Measurements from ENCODE around the gene MYH11.

Gene MYH11

DNA sequence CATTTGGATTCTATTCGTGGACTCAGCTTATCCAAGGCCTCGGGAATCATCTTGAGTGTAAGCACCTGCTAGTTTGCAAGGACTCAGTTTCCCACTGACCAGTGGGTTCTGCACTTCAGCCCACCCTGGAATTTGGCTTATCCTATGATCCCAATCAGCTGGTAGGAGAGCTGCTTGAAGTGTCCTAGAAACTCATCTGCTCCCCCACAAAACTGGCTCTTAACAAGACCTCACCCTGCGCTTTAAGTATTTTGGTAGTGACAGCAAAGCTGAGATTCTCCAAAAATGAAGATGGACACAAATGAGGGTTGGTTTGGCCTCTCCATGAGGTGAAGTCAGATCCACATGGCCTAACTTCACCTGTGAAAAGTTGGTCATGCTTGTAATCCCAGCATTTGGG lies 149.5 kb downstream of the MYH11 start:
- Histone ChIP-seq H3K4me3 (ENCODE audit: low read depth, low read length, poor library complexity, severe bottlenecking) (no peak overlapping the region), H3F3A (ENCODE audit: insufficient read depth, low read length) (no peaks in the 10 kb centered on the region), H3K4me1 (ENCODE audit: insufficient read depth, low read length, severe bottlenecking) (no peaks in the 10 kb centered on the region), H3K9me3 (ENCODE audit: low read length) (no peaks in the 10 kb centered on the region), H3K27me3 (ENCODE audit: insufficient read depth, low read length) (no peaks in the 10 kb centered on the region), H3K4me2 (ENCODE audit: low read length) (no peak overlapping the region), H3K79me2 (ENCODE audit: insufficient read depth, low read length) (no peaks in the 10 kb centered on the region), H3K36me3 (ENCODE audit: insufficient read depth, low read length) (peaks cover 35% of the 10 kb centered on the region), H4K20me1 (ENCODE audit: insufficient read depth, low read length) (no peaks in the 10 kb centered on the region), H2AFZ (ENCODE audit: low read length) (no peak overlapping the region), H3K9ac (ENCODE audit: low read length) (no peak overlapping the region), H3K27ac (ENCODE audit: low read depth, low read length, poor library complexity, severe bottlenecking) (no peak overlapping the region), H3K9me2 (ENCODE audit: low read depth, low read length) (no peaks in the 10 kb centered on the region)
- no peak for TF ChIP-seq EZH2 (IDR thresholded peaks at IDR 0.05; ENCODE audit: borderline replicate concordance, low read length)
- TF ChIP-seq, protein P1, sequence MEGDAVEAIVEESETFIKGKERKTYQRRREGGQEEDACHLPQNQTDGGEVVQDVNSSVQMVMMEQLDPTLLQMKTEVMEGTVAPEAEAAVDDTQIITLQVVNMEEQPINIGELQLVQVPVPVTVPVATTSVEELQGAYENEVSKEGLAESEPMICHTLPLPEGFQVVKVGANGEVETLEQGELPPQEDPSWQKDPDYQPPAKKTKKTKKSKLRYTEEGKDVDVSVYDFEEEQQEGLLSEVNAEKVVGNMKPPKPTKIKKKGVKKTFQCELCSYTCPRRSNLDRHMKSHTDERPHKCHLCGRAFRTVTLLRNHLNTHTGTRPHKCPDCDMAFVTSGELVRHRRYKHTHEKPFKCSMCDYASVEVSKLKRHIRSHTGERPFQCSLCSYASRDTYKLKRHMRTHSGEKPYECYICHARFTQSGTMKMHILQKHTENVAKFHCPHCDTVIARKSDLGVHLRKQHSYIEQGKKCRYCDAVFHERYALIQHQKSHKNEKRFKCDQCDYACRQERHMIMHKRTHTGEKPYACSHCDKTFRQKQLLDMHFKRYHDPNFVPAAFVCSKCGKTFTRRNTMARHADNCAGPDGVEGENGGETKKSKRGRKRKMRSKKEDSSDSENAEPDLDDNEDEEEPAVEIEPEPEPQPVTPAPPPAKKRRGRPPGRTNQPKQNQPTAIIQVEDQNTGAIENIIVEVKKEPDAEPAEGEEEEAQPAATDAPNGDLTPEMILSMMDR (IDR thresholded peaks at IDR 0.05; ENCODE audit: low read length), result no peak

- no peaks in the 10 kb centered on the region for H3K79me2 ChIP-seq (ENCODE audit: insufficient read depth, low read length)
- TF ChIP-seq EZH2 (IDR thresholded peaks at IDR 0.05; ENCODE audit: borderline replicate concordance, low read length), result no peak
- no peaks in the 10 kb centered on the region for H3K9me2 ChIP-seq (ENCODE audit: low read depth, low read length)
- H3K9me3 ChIP-seq (ENCODE audit: low read length), result no peaks in the 10 kb centered on the region
- peaks cover 56% of the 10 kb centered on the region for H3K36me3 ChIP-seq (ENCODE audit: insufficient read depth, low read length)
- no peak overlapping the region for H3K27ac ChIP-seq (ENCODE audit: low read depth, low read length, poor library complexity, severe bottlenecking)
- no peaks in the 10 kb centered on the region for H3F3A ChIP-seq (ENCODE audit: insufficient read depth, low read length)
- H3K4me1 ChIP-seq (ENCODE audit: insufficient read depth, low read length, severe bottlenecking), result no peaks in the 10 kb centered on the region
- H2AFZ ChIP-seq (ENCODE audit: low read length), result no peak overlapping the region
- no peak overlapping the region for H3K9ac ChIP-seq (ENCODE audit: low read length)
- no peaks in the 10 kb centered on the region for H4K20me1 ChIP-seq (ENCODE audit: insufficient read depth, low read length)
- no peak overlapping the region for H3K4me3 ChIP-seq (ENCODE audit: low read depth, low read length, poor library complexity, severe bottlenecking)
- no peaks in the 10 kb centered on the region for H3K27me3 ChIP-seq (ENCODE audit: insufficient read depth, low read length)
- no peak overlapping the region for H3K4me2 ChIP-seq (ENCODE audit: low read length)
Observed at GRCh38 chr16:15705064-15705565, 151.7 kb downstream of the MYH11 start.

- no peak overlapping the region for H2AFZ ChIP-seq (ENCODE audit: low read length)
- H3K9me3 ChIP-seq (ENCODE audit: low read length), result no peaks in the 10 kb centered on the region
- TF ChIP-seq EZH2 (IDR thresholded peaks at IDR 0.05; ENCODE audit: borderline replicate concordance, low read length), result no peak
- TF ChIP-seq, protein P1 (IDR thresholded peaks at IDR 0.05; ENCODE audit: low read length), result peak; percentile 94
- H3K79me2 ChIP-seq (ENCODE audit: insufficient read depth, low read length), result no peaks in the 10 kb centered on the region
- no peaks in the 10 kb centered on the region for H3K27me3 ChIP-seq (ENCODE audit: insufficient read depth, low read length)
- no peak overlapping the region for H3K9ac ChIP-seq (ENCODE audit: low read length)
- no peaks in the 10 kb centered on the region for H3K9me2 ChIP-seq (ENCODE audit: low read depth, low read length)
- H3K4me2 ChIP-seq (ENCODE audit: low read length), result no peak overlapping the region
- no peaks in the 10 kb centered on the region for H3F3A ChIP-seq (ENCODE audit: insufficient read depth, low read length)
- no peak overlapping the region for H3K27ac ChIP-seq (ENCODE audit: low read depth, low read length, poor library complexity, severe bottlenecking)
- no peaks in the 10 kb centered on the region for H4K20me1 ChIP-seq (ENCODE audit: insufficient read depth, low read length)
- H3K4me3 ChIP-seq (ENCODE audit: low read depth, low read length, poor library complexity, severe bottlenecking), result no peak overlapping the region
- no peaks in the 10 kb centered on the region for H3K4me1 ChIP-seq (ENCODE audit: insufficient read depth, low read length, severe bottlenecking)
- peaks cover 62% of the 10 kb centered on the region for H3K36me3 ChIP-seq (ENCODE audit: insufficient read depth, low read length)
Observed at GRCh38 chr16:15704545-15704987, 152.3 kb downstream of the MYH11 start.

All from OCI-LY1 (cell line).